HepG2 (cell line): ENCODE data around the gene FAM83F. TPM values are rescaled to one million over a fixed set of nuclear protein-coding genes. Genes with fewer than 3 reads are reported as not detected.

Experiments used
- ARNT2 ChIP-seq: sonication (generic); formaldehyde crosslinking; IDR thresholded peaks from 2 replicates; pipeline ENCODE4 v1.8.0; 2022; ENCODE audit warnings: mild to moderate bottlenecking, low read depth, missing genetic modification reagents, moderate library complexity
- CHD2 ChIP-seq: IDR thresholded peaks from 2 replicates; pipeline ENCODE4 v1.6.1; 2011; ENCODE audit warnings: low read depth, low read length, improper control_type of control experiment
- CREM ChIP-seq, 2 experiments: sonication (generic) in 1 of 2; formaldehyde crosslinking in 1 of 2; IDR thresholded peaks; 2 replicates each; pipeline versions ENCODE4 v1.4.0 to v1.6.1; 2016 to 2020; ENCODE audit warnings: antibody characterized with exemption in 1 of 2, mild to moderate bottlenecking in 1 of 2, missing genetic modification reagents in 1 of 2
- HDAC6 ChIP-seq: fragments of 200-600 bp; sonication (generic); IDR thresholded peaks from 2 replicates; pipeline ENCODE4 v1.7.0; 2017; ENCODE audit warnings: mild to moderate bottlenecking, antibody characterized with exemption, low read length, low read depth
- JUND ChIP-seq: sonication (generic); formaldehyde crosslinking; IDR thresholded peaks from 2 replicates; pipeline ENCODE4 v1.8.0; 2022; ENCODE audit warnings: mild to moderate bottlenecking, missing genetic modification reagents
- KLF15 ChIP-seq: sonication (generic); formaldehyde crosslinking; IDR thresholded peaks from 2 replicates; pipeline ENCODE4 v1.8.1; 2023; ENCODE audit warnings: borderline replicate concordance, mild to moderate bottlenecking, inconsistent platforms, missing genetic modification reagents, mixed read lengths
- NFIB ChIP-seq: sonication (generic); formaldehyde crosslinking; IDR thresholded peaks from 2 replicates; pipeline ENCODE4 v1.9.0; 2021; ENCODE audit warnings: missing genetic modification reagents, mild to moderate bottlenecking, borderline replicate concordance
- PCBP2 ChIP-seq: fragments of 200-400 bp; formaldehyde crosslinking; optimal IDR thresholded peaks from 2 replicates; pipeline ENCODE3; 2018; ENCODE audit warnings: low read length, low read depth; ENCODE audit not compliant: poor library complexity, severe bottlenecking
- PITX1 ChIP-seq: sonication (generic); formaldehyde crosslinking; IDR thresholded peaks from 2 replicates; pipeline ENCODE4 v1.5.1; 2020; ENCODE audit warnings: mild to moderate bottlenecking, missing genetic modification reagents
- RFX1 ChIP-seq: fragments of 450-650 bp; IDR thresholded peaks from 2 replicates; pipeline ENCODE4 v1.6.1; 2017
- RFXAP ChIP-seq: sonication (generic); formaldehyde crosslinking; IDR thresholded peaks from 2 replicates; pipeline ENCODE4 v1.4.0; 2020; ENCODE audit warnings: missing genetic modification reagents, borderline replicate concordance
- TEAD3 ChIP-seq: optimal IDR thresholded peaks from 2 replicates; pipeline ENCODE3; 2016; ENCODE audit warnings: borderline replicate concordance
- THRA ChIP-seq: sonication (generic); formaldehyde crosslinking; IDR thresholded peaks from 2 replicates; pipeline ENCODE4 v1.4.0; 2020; ENCODE audit warnings: missing genetic modification reagents, borderline replicate concordance
- XRCC5 ChIP-seq: fragments of 200-400 bp; formaldehyde crosslinking; optimal IDR thresholded peaks from 2 replicates; pipeline ENCODE3; 2017; ENCODE audit warnings: mild to moderate bottlenecking, low read length
- ZFP91 ChIP-seq: sonication (generic); formaldehyde crosslinking; IDR thresholded peaks from 2 replicates; pipeline ENCODE4 v1.9.0; 2022; ENCODE audit warnings: missing genetic modification reagents, mild to moderate bottlenecking, borderline replicate concordance
- ZGPAT ChIP-seq: IDR thresholded peaks from 2 replicates; pipeline ENCODE4 v1.6.1; 2016; ENCODE audit warnings: mild to moderate bottlenecking
- ZNF564 ChIP-seq: sonication (generic); formaldehyde crosslinking; IDR thresholded peaks from 2 replicates; pipeline ENCODE4 v1.8.1; 2023; ENCODE audit warnings: mild to moderate bottlenecking, missing genetic modification reagents
- ZNF713 ChIP-seq: sonication (generic); formaldehyde crosslinking; IDR thresholded peaks from 2 replicates; pipeline ENCODE4 v1.4.0; 2020; ENCODE audit warnings: mild to moderate bottlenecking, missing genetic modification reagents
- ZNF839 ChIP-seq: sonication (generic); formaldehyde crosslinking; IDR thresholded peaks from 2 replicates; pipeline ENCODE4 v1.4.0; 2020; ENCODE audit warnings: missing genetic modification reagents, mild to moderate bottlenecking, borderline replicate concordance
- ZXDC ChIP-seq: sonication (generic); formaldehyde crosslinking; IDR thresholded peaks from 2 replicates; pipeline ENCODE4 v1.5.0; 2020; ENCODE audit warnings: mild to moderate bottlenecking, missing genetic modification reagents
- polyA plus RNA-seq, 8 experiments: library from polyadenylated mRNA; depleted of rRNA in 3 of 8; stranded (reverse) in 7 of 8; unstranded in 1 of 8; fragments of >200 nt; fragmentation: Illumina TruSeq in 4 of 8; extraction: Trizol in 4 of 8; gene quantifications; 2 replicates each; pipeline versions ENCODE4 v1.2.1 to v1.2.3, GENCODE V29; 2011 to 2016; ENCODE audit warnings: low read depth in 4 of 8, missing spikeins in 1 of 8, mixed read lengths in 1 of 8; ENCODE audit not compliant: insufficient read depth in 1 of 8
- total RNA-seq, 5 experiments: library from RNA; depleted of rRNA; stranded (reverse); fragments of >200 nt; fragmentation: Illumina TruSeq; extraction: Trizol; gene quantifications; 2 replicates each; pipeline ENCODE4 v1.2.3, GENCODE V29; 2016; ENCODE audit warnings: low read depth in 1 of 5
- TF ChIP-seq, protein P1 (sequence below): sonication (generic); formaldehyde crosslinking; IDR thresholded peaks from 2 replicates; pipeline ENCODE4 v1.8.0; 2022; ENCODE audit warnings: mild to moderate bottlenecking, missing genetic modification reagents

The FAM83F gene
- total and polyA plus RNA-seq, 2 of the 13 experiments (the other 11 are each of a cell fraction or from before 2014, with no cell fraction given): not detected

GRCh38 chr22:40044102-40044869 lies 49.5 kb downstream of the FAM83F start (continued):
- no peak for TF ChIP-seq ZXDC (CRISPR knock-in tag)
- TF ChIP-seq CREM (IDR thresholded peaks at IDR 0.05): peak; percentile 77
- TF ChIP-seq CREM (CRISPR knock-in tag; IDR thresholded peaks at IDR 0.05): no peak
- no peak for TF ChIP-seq NFIB (CRISPR knock-in tag)
- peak; percentile 34 for TF ChIP-seq TEAD3 (CRISPR knock-in tag)
- peak; percentile 50; the same call in 1 of the 2 replicates for TF ChIP-seq ZFP91 (CRISPR knock-in tag)
- no peak for TF ChIP-seq RFX1
- TF ChIP-seq PITX1 (CRISPR knock-in tag): peak; percentile 48; the same call in 1 of the 2 replicates
- TF ChIP-seq XRCC5: peak; percentile 35
- no peak for TF ChIP-seq ZNF839 (CRISPR knock-in tag)
- TF ChIP-seq THRA (CRISPR knock-in tag): no peak
- peak; percentile 65; the same call in 1 of the 2 replicates for TF ChIP-seq ZGPAT
- no peak for TF ChIP-seq ZNF564
- TF ChIP-seq JUND (CRISPR knock-in tag): no peak
- TF ChIP-seq CHD2: no peak
- TF ChIP-seq RFXAP (CRISPR knock-in tag): no peak; the same call in 1 of the 2 replicates
- TF ChIP-seq ZNF713 (CRISPR knock-in tag): no peak
- TF ChIP-seq ARNT2 (CRISPR knock-in tag): peak; percentile 19; the same call in 1 of the 2 replicates
- TF ChIP-seq HDAC6: no peak
- no peak for TF ChIP-seq PCBP2
- TF ChIP-seq, protein P1, sequence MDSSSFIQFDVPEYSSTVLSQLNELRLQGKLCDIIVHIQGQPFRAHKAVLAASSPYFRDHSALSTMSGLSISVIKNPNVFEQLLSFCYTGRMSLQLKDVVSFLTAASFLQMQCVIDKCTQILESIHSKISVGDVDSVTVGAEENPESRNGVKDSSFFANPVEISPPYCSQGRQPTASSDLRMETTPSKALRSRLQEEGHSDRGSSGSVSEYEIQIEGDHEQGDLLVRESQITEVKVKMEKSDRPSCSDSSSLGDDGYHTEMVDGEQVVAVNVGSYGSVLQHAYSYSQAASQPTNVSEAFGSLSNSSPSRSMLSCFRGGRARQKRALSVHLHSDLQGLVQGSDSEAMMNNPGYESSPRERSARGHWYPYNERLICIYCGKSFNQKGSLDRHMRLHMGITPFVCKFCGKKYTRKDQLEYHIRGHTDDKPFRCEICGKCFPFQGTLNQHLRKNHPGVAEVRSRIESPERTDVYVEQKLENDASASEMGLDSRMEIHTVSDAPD (CRISPR knock-in tag): no peak
- TF ChIP-seq KLF15 (CRISPR knock-in tag): no peak
